ENCODE results near the gene CCDC157.

DNA sequence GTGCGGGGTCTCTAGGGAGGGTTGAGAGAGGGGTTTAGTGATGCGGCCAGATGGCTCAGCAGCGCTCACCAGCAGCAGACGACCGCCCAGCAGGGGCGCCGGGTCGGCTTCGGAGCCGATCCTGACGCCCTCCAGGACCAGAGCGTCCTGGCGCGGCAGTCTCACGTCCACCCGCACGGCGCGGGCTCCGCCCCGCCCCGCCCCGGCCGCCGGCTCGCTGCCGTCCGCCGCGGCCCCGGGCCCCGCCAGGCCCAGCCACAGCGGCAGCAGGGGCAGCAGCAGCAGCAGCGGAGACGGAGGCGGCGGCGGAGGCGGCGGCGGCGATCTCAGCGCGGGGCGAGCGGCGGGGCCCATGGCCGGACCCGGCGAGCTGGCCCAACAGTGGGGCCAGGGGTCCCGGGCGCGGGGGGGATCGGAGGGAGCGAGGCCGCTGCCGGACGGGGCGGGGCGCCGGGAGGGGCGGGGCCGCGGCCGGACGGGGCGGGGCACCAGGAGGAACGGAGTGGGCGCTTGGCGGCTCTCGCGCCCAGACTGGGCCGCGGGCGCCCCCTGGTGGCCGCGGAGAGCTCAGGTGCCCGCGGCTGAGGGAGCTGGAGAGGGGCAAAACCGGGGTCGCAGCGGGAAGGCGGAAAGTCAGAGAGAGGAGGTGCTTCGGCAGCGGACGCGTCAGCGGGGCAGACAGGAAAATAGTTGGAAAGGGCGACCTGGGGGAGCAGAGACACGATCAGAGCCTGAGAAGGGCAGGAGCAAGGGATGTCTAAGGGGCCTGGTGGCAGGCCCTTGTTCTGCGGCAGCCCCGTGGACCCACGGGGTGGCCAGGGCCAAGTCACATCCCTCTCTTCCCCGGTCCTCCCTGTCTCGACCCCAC is 30.4 kb downstream of the CCDC157 start, which contains the start of gene RNF215:
- TF ChIP-seq, protein P1, sequence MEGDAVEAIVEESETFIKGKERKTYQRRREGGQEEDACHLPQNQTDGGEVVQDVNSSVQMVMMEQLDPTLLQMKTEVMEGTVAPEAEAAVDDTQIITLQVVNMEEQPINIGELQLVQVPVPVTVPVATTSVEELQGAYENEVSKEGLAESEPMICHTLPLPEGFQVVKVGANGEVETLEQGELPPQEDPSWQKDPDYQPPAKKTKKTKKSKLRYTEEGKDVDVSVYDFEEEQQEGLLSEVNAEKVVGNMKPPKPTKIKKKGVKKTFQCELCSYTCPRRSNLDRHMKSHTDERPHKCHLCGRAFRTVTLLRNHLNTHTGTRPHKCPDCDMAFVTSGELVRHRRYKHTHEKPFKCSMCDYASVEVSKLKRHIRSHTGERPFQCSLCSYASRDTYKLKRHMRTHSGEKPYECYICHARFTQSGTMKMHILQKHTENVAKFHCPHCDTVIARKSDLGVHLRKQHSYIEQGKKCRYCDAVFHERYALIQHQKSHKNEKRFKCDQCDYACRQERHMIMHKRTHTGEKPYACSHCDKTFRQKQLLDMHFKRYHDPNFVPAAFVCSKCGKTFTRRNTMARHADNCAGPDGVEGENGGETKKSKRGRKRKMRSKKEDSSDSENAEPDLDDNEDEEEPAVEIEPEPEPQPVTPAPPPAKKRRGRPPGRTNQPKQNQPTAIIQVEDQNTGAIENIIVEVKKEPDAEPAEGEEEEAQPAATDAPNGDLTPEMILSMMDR (IDR thresholded peaks at IDR 0.05) = peak; percentile 92 to 98 (median 93)
- no peak for TF ChIP-seq POLR2A (IDR thresholded peaks at IDR 0.05)

Measured in right lobe of liver (tissue), 4 donors.